Adrenal gland (tissue), 12 donors: ENCODE results near the gene CEBPG. TPM values are rescaled to one million over a fixed set of nuclear protein-coding genes. Genes with fewer than 3 reads are reported as not detected.
A peak's percentile ranks its signal among the peaks of the same experiment; 100 is the strongest.

ENCODE experiments used
- DNase-seq, 7 donors: peaks; one replicate each; pipeline ENCODE4 v3.0.0-alpha.2; 2019 to 2020
- H3K27ac ChIP-seq, 5 donors: fragments of 200-600 bp; sonication (generic) in 4 of 5; 1 replicate in 3 of 5; 2 replicates in 2 of 5; pipeline versions ENCODE4 v1.5.1 to v1.8.0; 2016 to 2020; ENCODE audit warnings: mild to moderate bottlenecking in 1 of 5
- H3K27me3 ChIP-seq: fragments of 200-600 bp; 2 replicates; pipeline ENCODE4 v1.8.0; 2021
- H3K36me3 ChIP-seq, 2 donors: fragments of 200-600 bp; replicated peaks in 1 of 2; 1 replicate in 1 of 2; 2 replicates in 1 of 2; pipeline versions ENCODE4 v1.5.1 to v1.8.0; 2018 to 2022
- H3K4me1 ChIP-seq, 2 donors: fragments of 200-600 bp; replicated peaks in 1 of 2; 1 replicate in 1 of 2; 2 replicates in 1 of 2; pipeline versions ENCODE4 v1.5.1 to v1.8.0; 2018 to 2021
- H3K4me3 ChIP-seq, 4 donors: fragments of 200-600 bp; sonication (generic) in 3 of 4; one replicate each; pipeline ENCODE4 v1.5.1; 2016 to 2018
- H3K9me3 ChIP-seq, 3 donors: fragments of 200-600 bp; sonication (generic) in 1 of 3; replicated peaks in 1 of 3; 1 replicate in 2 of 3; 2 replicates in 1 of 3; pipeline versions ENCODE4 v1.5.1 to v1.8.0; 2016 to 2021
- CTCF ChIP-seq, 6 experiments: fragments of 450-650 bp in 4 of 6; fragments of 200-600 bp in 2 of 6; sonication (generic) in 1 of 6; IDR thresholded peaks; 1 replicate in 5 of 6; 2 replicates in 1 of 6; pipeline versions ENCODE4 v1.5.1 to v1.8.0; 2016 to 2021; ENCODE audit warnings: antibody characterized with exemption in 6 of 6, mild to moderate bottlenecking in 2 of 6, moderate library complexity in 1 of 6
- POLR2A ChIP-seq, 2 donors: fragments of 450-650 bp; IDR thresholded peaks; one replicate each; pipeline ENCODE4 v1.6.1; 2017; ENCODE audit warnings: antibody characterized with exemption in 2 of 2, mild to moderate bottlenecking in 2 of 2, moderate library complexity in 1 of 2
- WGBS, 4 donors: extraction: QIAGEN DNeasy Blood & Tissue Kit in 2 of 4; methylation state at CpG; one replicate each; pipeline versions ENCODE4 v1.1.5 to v1.1.7; 2013 to 2017; 5-methylcytosine and 5-hydroxymethylcytosine counted together
- intact Hi-C, 2 donors: fragments of 100-400 bp; cut with DNase I; formaldehyde crosslinking; loops; one replicate each; pipeline versions ENCODE4 v1.14.1 to v1.15.0; 2022 to 2023
- polyA plus RNA-seq, 3 donors: library from polyadenylated mRNA; stranded (reverse); fragments of 200-250 nt in 2 of 3; fragments of 350-450 nt in 1 of 3; fragmentation: Illumina TruSeq in 1 of 3; extraction: RNeasy Lipid Tissue Mini Kit (QIAGEN cat#74804) in 1 of 3; gene quantifications; one replicate each; pipeline ENCODE4 v1.2.3, GENCODE V29; 2013 to 2014
- total RNA-seq, 9 donors: library from RNA; depleted of rRNA in 4 of 9; stranded (reverse); fragments of >200 nt in 4 of 9; fragments of 120-200 nt in 1 of 9; fragmentation: NEBNext Ultra II Directional in 1 of 9; extraction: Animal tissue kit (Norgen Biotek cat#: 25700) in 1 of 9; gene quantifications; one replicate each; pipeline versions ENCODE4 v1.1.0 to v1.2.4, GENCODE V29; 2013 to 2023
- donor health status: healthy with polysubstance abuse.
- donor health status: Bipolar disorder and iron deficiency.
- donor health status: DM: yes; HTN: yes; CAD: no.
- donor health status: DM: no; HTN: no; CAD: no.
- donor health status: DM: no; HTN: no; CAD: no.
- donor health status: DM: yes; HTN: yes; CAD: no.

CEBPG gene
- total and polyA plus RNA-seq, 12 donors = 8.9 to 21.9 (median 10.7) TPM

- H3K4me1 ChIP-seq = peaks cover 12 to 67% of the 10 kb centered on the region in 2 donors
- no peaks in the 10 kb centered on the region for H3K9me3 ChIP-seq
- 80 to 93% (median 90%) methylated on average over 1 to 12 of the region's 12 CpGs for whole genome bisulfite sequencing, 4 donors
- H3K36me3 ChIP-seq = peaks cover 0 to 11% of the 10 kb centered on the region in 2 donors
- H3K27ac ChIP-seq = peak overlapping the region in 1 of 5 donors; percentile 9
- H3K27me3 ChIP-seq = no peaks in the 10 kb centered on the region
- H3K4me3 ChIP-seq = no peak overlapping the region
- TF ChIP-seq POLR2A (IDR thresholded peaks at IDR 0.05) (no peak), CTCF (IDR thresholded peaks at IDR 0.05) (no peak)
- peak in 1 of 7 donors; percentile 8 for DNase-seq
- intact Hi-C loops = no loop called here
Measured at GRCh38 chr19:33391631-33392249, 18.2 kb downstream of the CEBPG start.

- Histone ChIP-seq H3K36me3 (peaks cover 0 to 2% of the 10 kb centered on the region in 2 donors), H3K27me3 (no peaks in the 10 kb centered on the region), H3K9me3 (no peaks in the 10 kb centered on the region), H3K4me3 (no peak overlapping the region), H3K4me1 (peaks cover 12 to 67% of the 10 kb centered on the region in 2 donors), H3K27ac (peak overlapping the region in 1 of 5 donors; percentile 53)
- 54 to 59% (median 57%) methylated on average over 9 to 39 of the region's 39 CpGs; no CpG with 5 or more reads in 1 of the 4 donors for WGBS, 4 donors
- TF ChIP-seq CTCF (IDR thresholded peaks at IDR 0.05) (no peak), POLR2A (IDR thresholded peaks at IDR 0.05) (no peak)
- peak in 5 of 7 donors; percentile 63 to 78 (median 75) for DNase-seq
- intact Hi-C loops = no loop called here
Measured at GRCh38 chr19:33392341-33393285, 19.1 kb downstream of the CEBPG start.

DNA sequence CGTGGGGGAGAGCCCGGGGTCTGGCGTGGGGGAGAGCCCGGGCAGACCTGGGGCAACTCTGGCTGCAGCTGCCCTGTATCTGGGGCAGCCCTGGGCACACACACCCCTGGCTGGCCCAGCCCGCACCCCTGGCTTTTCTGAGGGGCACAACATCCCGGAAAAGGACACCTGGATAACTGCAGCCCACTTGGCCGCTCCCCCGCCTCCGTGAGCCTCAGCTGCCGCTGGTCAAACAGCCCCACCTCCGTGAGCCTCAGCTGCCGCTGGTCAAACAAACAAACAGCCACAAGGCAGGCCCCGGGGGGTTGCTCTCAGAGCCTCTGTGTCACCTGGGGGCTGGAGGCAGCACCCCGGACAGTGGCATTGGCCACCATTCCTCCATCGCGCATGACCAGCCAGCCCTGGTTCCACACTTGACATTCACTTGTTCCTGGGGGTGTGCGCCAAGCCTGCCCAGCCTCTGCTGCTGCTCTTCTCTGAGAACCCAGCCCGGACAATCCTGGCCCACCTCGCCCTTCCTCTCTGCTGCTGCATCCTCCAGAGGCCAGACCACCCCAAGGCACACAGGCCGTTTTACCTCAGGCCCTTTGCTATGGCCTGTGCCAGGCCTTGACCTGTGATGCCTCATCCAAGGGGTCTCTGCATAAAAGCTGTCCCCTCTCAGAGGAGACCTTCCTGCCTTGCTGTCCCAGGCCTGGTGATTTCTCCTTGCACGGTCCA lies 19.9 kb downstream of the CEBPG start:
- no peaks in the 10 kb centered on the region for H3K36me3 ChIP-seq
- peak overlapping the region in 1 of 5 donors; percentile 53 for H3K27ac ChIP-seq
- peak in 1 of 7 donors; percentile 15 for DNase-seq
- TF ChIP-seq CTCF (IDR thresholded peaks at IDR 0.05) (no peak), POLR2A (IDR thresholded peaks at IDR 0.05) (no peak)
- H3K4me3 ChIP-seq = no peak overlapping the region
- no peaks in the 10 kb centered on the region for H3K9me3 ChIP-seq
- intact Hi-C loops = no loop called here
- H3K4me1 ChIP-seq = peaks cover 12 to 63% of the 10 kb centered on the region in 2 donors
- WGBS, 4 donors = 83 to 91% (median 86%) methylated on average over 5 to 21 of the region's 21 CpGs
- H3K27me3 ChIP-seq = no peaks in the 10 kb centered on the region
